ENCODE results near the gene SSU72.
A peak's percentile ranks its signal among the peaks of the same experiment; 100 is the strongest.
"Not testable (repeated sequence)": the region's sequence is repeated elsewhere in the genome, so short reads cannot be mapped to it uniquely, and the experiment has no call there.

SSU72 gene

DNA sequence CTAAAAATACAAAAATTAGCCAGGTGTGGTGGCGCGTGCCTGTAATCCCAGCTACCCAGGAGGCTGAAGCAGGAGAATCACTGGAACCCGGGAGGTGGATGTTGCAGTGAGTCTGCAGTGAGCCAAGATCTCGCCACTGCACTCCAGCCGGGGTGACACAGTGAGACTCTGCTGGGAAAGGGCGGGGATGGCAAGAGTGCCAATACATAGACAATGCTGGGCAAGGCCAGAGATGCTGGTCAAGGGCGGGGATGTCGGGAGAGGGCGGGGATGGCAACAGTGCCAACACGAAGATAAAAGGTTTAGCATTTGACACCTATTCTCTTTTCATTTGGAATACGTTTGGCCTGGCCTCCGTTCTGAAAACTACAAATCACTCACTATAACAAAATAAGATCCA lies 11.0 kb downstream of the SSU72 start:
- H3K27ac ChIP-seq = no peak overlapping the region
- TF ChIP-seq, protein P1, sequence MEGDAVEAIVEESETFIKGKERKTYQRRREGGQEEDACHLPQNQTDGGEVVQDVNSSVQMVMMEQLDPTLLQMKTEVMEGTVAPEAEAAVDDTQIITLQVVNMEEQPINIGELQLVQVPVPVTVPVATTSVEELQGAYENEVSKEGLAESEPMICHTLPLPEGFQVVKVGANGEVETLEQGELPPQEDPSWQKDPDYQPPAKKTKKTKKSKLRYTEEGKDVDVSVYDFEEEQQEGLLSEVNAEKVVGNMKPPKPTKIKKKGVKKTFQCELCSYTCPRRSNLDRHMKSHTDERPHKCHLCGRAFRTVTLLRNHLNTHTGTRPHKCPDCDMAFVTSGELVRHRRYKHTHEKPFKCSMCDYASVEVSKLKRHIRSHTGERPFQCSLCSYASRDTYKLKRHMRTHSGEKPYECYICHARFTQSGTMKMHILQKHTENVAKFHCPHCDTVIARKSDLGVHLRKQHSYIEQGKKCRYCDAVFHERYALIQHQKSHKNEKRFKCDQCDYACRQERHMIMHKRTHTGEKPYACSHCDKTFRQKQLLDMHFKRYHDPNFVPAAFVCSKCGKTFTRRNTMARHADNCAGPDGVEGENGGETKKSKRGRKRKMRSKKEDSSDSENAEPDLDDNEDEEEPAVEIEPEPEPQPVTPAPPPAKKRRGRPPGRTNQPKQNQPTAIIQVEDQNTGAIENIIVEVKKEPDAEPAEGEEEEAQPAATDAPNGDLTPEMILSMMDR (conservative IDR thresholded peaks at IDR 0.05; ENCODE audit: low read depth) = no peak
- POLR2A ChIA-PET (ENCODE audit: low non-redundant PET) = no interaction called here
- CTCF ChIA-PET = no interaction called here
- DNase-seq (ENCODE audit: low spot score) = no peak

DNA sequence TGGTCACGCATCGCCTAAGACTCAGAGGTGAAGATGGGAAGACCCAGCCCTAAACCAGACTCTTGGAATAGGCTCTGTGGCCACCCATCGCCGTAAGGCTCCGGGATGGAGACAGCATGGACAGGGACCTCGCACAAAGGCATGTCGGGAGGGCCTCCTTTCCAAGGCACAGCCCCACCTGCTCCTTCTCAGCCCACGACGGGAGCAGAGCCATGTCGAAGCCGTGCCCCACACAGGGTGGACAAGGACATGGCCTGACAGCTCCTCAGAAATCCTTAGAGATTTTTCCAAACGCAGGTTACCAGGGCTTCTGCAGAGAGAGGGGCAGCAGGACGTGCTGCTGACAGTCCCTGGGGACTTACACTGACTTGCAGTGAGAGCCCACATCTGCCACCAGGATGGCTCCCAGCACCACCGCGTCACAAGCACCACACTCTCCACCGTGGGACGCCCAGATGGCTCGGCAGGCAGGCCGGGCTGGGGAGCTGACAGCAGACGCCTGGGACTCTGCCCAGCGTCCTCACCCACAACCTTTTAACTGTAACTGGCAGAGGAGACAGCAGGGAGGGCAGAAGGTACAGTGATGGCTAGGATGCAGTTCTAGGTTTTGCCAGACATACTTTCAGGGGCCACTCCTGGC lies 12.0 kb downstream of the SSU72 start:
- DNase-seq (ENCODE audit: low spot score) = no peak
- TF ChIP-seq, protein P1 (conservative IDR thresholded peaks at IDR 0.05; ENCODE audit: low read depth) = no peak
- ChIA-PET CTCF (interaction anchor here (0.6 kb wide), 1 partner anchor 321 kb away, joined by 3 read pairs; no protein-coding TSS in a partner anchor), POLR2A (ENCODE audit: low non-redundant PET) (interaction anchor here (0.7 kb wide), 1 partner anchor 9 kb away, joined by 11 read pairs; no protein-coding TSS in a partner anchor)
- no peak overlapping the region for H3K27ac ChIP-seq

DNA sequence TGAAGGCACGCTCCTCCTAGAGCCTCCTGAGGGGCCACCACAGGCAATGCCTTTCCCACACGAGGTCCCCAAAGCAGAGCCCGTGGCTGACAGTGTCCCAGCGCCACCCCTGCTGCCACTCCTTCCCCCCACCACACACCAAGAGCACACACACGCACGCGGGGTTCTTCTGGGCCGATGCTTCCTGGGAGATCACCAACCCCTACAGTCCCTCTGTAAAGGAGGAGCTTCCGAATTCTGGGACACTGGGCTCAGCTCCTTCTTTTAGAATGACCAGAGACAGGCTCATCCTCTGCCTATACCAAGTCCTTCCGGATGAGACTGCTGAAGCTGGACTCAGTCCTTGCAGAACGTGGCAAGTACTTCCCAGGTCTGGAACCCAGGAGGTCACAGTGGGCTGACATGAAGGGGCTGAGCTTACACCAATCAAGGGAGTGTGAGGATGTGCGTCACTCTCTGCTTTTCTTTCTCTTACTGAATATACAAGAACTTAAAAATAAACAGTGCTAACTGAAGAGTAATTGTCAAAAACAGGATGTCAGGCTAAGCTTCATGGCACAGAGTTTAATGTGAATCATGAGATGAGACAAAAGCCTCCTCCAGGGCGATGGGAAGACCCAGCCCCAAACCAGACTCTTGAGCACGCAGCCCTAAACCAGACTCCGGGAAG lies 12.7 kb downstream of the SSU72 start:
- ChIA-PET POLR2A (ENCODE audit: low non-redundant PET) (no interaction called here), CTCF (no interaction called here)
- DNase-seq (ENCODE audit: low spot score) = no peak
- H3K27ac ChIP-seq = no peak overlapping the region
- TF ChIP-seq, protein P1 (conservative IDR thresholded peaks at IDR 0.05; ENCODE audit: low read depth) = no peak

DNA sequence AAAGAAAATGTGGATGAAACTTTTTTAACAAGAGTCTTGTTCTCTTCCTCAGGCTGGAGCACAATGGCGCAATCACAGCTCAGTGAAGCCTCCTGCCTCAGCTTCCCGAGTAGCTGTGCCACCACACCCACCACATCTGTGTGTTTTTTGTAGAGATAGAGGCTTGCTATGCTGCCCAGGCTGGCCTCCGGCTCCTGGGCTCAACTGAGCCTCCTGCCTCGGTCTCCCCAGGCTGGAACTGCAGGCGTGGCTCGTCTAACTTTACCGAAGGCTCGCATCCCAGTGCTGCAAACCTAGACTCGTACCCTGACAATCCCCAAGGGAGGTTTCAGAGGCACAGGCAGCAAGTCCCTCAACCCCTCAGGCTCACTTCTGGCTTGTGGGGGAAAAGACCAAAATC lies 14.5 kb downstream of the SSU72 start:
- no peak for DNase-seq (ENCODE audit: low spot score)
- TF ChIP-seq, protein P1 (conservative IDR thresholded peaks at IDR 0.05; ENCODE audit: low read depth) = no peak
- H3K27ac ChIP-seq = peak overlapping the region; percentile 41; the same call in 1 of the 2 replicates
- ChIA-PET CTCF (no interaction called here), POLR2A (ENCODE audit: low non-redundant PET) (no interaction called here)

DNA sequence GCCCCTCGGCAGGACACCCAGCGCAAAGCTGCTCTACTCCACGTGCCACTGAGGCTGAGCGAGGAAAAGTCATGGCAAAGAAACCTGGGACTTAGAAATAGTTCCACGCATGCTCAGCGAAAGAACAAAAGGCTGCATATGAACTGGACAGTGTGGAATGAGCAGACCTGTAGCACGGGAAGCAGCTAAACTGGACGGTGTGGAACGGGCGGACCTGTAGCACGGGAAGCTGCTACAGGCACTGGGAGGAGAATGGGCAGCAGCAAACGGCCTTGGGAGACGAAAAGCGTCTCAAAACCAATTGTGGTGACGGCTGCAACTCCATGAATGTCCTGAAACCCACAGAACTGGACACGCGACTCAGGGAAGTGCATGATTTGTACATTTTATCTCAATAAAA lies 15.6 kb downstream of the SSU72 start:
- no peak for DNase-seq (ENCODE audit: low spot score)
- CTCF ChIA-PET = interaction anchor here (0.8 kb wide), 1 partner anchor 55 kb away, joined by 3 read pairs; no protein-coding TSS in a partner anchor
- TF ChIP-seq, protein P1 (conservative IDR thresholded peaks at IDR 0.05; ENCODE audit: low read depth) = no peak
- POLR2A ChIA-PET (ENCODE audit: low non-redundant PET) = no interaction called here
- peak overlapping the region; percentile 41 for H3K27ac ChIP-seq

DNA sequence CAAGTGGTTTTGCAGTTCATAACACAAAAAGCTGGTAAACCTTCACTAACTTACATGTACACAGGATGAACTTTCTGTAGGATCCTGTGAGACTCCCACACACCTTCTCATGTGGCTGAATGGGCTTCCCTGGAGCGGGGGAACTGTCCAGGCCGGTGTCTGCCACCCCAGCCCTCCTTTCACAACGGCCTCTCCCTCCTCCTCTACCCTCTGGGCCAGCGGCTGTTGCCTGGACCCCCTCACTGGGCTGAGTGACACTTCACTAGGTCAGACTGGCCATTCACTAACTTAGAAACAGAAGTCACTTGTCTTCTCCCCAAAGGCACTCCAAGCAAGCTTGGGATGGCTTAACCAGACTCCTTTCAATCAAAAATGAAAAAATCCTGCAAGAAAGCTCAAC lies 16.1 kb downstream of the SSU72 start:
- H3K27ac ChIP-seq = peak overlapping the region; percentile 41
- ChIA-PET CTCF (interaction anchor here (0.8 kb wide), 1 partner anchor 56 kb away, joined by 3 read pairs; no protein-coding TSS in a partner anchor), POLR2A (ENCODE audit: low non-redundant PET) (interaction anchor here (0.7 kb wide), 1 partner anchor 12 kb away, joined by 3 read pairs; no protein-coding TSS in a partner anchor)
- DNase-seq (ENCODE audit: low spot score) = no peak
- TF ChIP-seq, protein P1 (conservative IDR thresholded peaks at IDR 0.05; ENCODE audit: low read depth) = no peak

- H3K27ac ChIP-seq = peak overlapping the region; percentile 67
- POLR2A ChIA-PET (ENCODE audit: low non-redundant PET) = interaction anchor here (0.7 kb wide), 1 partner anchor 12 kb away, joined by 3 read pairs; no protein-coding TSS in a partner anchor
- not testable (repeated sequence) for DNase-seq (ENCODE audit: low spot score)
- CTCF ChIA-PET = interaction anchor here (0.7 kb wide), 1 partner anchor 12 kb away, joined by 4 read pairs; no protein-coding TSS in a partner anchor
Measured at GRCh38 chr1:1557688-1558087, 17.0 kb downstream of the SSU72 start.

DNA sequence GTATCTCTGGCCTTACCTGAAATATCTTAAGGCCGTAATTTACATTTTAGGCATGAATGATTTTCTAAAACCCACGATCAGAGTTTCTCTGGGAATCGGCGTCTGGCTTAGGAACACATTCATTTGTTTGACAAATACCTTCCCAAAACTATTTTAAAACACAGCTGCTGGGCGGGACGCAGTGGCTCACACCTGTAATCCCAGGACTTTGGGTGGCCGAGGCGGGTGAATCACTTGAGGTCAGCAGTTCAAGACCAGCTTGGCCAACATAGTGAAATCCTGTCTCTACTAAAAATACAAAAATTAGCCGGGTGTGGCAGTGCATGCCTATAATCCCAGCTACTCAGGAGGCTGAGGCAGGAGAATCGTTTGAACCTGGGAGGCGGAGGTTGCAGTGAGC lies 17.7 kb downstream of the SSU72 start:
- POLR2A ChIA-PET (ENCODE audit: low non-redundant PET); DNase-seq (ENCODE audit: low spot score); CTCF ChIA-PET: not testable (repeated sequence)
- H3K27ac ChIP-seq = peak overlapping the region; percentile 67
